ENCODE measurements around the gene OXSR1.

The OXSR1 gene

DNA sequence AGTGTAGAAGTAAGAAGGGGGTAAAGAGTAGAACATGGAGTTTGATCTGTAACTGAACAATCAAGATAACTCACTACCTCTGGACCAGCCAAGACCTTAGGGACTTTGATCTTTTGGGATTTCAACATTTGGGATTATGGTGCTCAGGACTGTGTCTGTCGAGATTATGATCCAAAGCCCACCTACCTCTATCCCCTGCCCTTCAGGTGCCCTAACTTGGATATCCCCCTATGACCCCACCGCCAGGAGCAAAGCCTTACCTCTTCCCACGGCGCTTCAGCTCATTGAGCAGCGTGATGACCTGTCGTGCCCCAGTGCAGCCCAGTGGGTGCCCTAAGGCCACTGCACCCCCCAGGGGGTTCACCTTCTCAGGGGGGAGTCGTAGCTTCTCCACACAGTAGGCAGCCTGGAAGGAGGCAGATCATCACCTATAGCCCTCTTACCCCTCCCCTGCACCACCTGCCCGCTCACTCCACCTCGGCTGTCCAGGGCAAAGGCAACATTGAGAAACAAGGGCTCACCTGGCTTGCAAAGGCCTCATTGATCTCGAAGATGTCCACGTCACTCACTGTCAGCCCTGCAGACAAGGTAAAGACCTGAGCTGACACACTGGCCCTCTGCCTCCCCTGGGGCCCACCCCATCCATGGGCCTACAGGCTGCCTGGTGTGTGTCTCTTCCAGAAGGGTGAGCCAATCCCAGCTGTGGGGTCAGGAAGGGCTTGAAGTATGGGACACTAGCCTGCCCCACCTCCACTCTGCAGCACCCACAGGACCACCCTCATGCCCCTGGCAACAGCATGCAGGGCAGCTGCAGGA, 39.8 kb upstream of the OXSR1 start:
- intact Hi-C loops (cut with DNase I; ENCODE audit: low total_unique reads), result loop anchor here (10.0 kb wide), 2 partner anchors 129 to 219 kb away; partner anchors contain the start of gene XYLB
- Histone ChIP-seq H3K4me3 (no peak overlapping the region), H3K36me3 (peaks cover 62 to 100% (median 95%) of the 10 kb centered on the region in 3 donors)

DNA sequence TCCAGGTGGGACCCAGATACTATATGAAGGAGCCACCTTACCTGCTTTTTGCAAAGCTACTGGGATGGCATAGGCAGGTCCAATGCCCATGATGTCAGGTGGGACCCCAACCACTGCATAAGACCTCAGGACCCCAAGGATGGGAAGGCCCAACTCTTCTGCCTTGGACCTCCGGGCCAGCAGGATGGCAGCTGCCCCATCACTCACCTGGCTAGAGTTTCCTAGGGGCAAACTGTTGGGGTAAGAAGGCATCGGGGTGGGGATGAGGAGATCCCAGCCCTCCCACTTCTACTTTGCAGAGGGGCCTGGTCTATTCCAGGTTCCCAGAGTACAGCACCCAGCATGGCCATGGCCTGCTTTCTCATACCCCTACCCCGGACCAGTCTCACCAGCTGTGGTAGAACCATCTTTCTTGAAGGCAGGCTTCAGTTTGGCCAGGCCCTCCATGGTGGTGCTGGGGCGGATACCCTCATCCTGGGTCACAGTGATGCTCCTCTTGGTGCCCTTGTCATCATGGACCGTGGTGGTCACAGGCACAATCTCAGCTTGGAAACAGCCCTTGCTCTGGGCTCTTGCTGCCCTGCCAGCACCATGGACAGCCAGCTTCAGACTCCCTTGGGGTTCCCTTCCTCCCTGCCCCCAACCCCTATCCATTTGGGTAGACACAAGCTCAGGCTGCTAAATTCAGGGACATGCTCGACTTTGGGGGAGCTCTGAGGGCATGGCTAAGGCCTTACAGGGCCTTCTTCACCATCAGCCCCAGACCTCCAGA, 39.0 kb upstream of the OXSR1 start:
- Histone ChIP-seq H3K36me3 (peaks cover 70 to 100% (median 98%) of the 10 kb centered on the region in 3 donors), H3K27me3 (no peaks in the 10 kb centered on the region), H3K27ac (no peak overlapping the region), H3K9me3 (no peaks in the 10 kb centered on the region), H3K4me1 (no peaks in the 10 kb centered on the region), H3K4me3 (no peak overlapping the region)
- intact Hi-C loops (cut with DNase I; ENCODE audit: low total_unique reads), result loop anchor here (10.0 kb wide), 2 partner anchors 128 to 218 kb away; partner anchors contain the start of gene XYLB
- DNase-seq, result no peak
- TF ChIP-seq, protein P1, sequence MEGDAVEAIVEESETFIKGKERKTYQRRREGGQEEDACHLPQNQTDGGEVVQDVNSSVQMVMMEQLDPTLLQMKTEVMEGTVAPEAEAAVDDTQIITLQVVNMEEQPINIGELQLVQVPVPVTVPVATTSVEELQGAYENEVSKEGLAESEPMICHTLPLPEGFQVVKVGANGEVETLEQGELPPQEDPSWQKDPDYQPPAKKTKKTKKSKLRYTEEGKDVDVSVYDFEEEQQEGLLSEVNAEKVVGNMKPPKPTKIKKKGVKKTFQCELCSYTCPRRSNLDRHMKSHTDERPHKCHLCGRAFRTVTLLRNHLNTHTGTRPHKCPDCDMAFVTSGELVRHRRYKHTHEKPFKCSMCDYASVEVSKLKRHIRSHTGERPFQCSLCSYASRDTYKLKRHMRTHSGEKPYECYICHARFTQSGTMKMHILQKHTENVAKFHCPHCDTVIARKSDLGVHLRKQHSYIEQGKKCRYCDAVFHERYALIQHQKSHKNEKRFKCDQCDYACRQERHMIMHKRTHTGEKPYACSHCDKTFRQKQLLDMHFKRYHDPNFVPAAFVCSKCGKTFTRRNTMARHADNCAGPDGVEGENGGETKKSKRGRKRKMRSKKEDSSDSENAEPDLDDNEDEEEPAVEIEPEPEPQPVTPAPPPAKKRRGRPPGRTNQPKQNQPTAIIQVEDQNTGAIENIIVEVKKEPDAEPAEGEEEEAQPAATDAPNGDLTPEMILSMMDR (IDR thresholded peaks at IDR 0.05), result no peak

More for the DNA sequence above, 39.8 kb upstream of the OXSR1 start:
- DNase-seq, result peak in 1 of 2 donors; percentile 53
- H3K27me3 ChIP-seq, result no peaks in the 10 kb centered on the region
- no peaks in the 10 kb centered on the region for H3K9me3 ChIP-seq
- no peaks in the 10 kb centered on the region for H3K4me1 ChIP-seq
- H3K27ac ChIP-seq, result no peak overlapping the region
- TF ChIP-seq, protein P1 (IDR thresholded peaks at IDR 0.05), result no peak

DNA sequence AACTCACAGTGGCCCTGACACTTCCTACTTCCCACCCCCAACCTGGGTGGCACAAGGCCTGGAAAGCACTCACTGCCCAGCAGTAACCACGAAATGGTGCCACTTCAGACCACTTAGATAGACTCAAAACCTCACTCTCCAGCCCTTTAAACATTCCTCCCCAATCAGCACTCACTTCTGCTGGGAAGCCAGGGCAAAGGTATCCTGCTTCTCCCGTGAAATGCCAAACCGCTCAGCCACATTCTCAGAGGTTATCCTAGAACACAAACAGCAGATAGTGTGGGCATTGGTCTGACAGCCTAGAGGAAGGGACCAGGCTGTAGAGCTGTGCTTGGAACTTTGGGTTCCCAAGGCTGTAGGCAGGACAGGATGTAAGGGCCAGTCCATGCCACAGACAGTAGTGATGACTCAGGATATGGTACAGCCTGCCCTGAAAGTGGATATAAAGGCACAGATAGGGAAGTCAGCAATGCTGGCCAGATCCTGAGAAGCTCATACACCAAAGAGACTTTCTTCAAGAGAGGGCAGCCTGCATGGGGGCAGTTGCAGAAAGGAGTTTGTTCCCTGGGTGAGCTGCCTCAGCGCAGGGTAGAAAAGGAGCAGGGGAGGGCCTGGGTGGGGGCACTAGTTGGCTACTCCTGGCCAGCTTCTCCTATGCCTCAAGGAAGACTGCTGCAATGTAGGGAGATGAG, 37.6 kb upstream of the OXSR1 start:
- no peak overlapping the region for H3K4me3 ChIP-seq
- peaks cover 69 to 100% (median 99%) of the 10 kb centered on the region in 3 donors for H3K36me3 ChIP-seq
- peaks cover 0 to 5% (median 2%) of the 10 kb centered on the region in 4 donors for H3K4me1 ChIP-seq
- TF ChIP-seq, protein P1 (IDR thresholded peaks at IDR 0.05), result no peak
- no peaks in the 10 kb centered on the region for H3K27me3 ChIP-seq
- no peaks in the 10 kb centered on the region for H3K9me3 ChIP-seq
- no peak overlapping the region for H3K27ac ChIP-seq
- peak in 1 of 2 donors; percentile 16 for DNase-seq
- intact Hi-C loops (cut with DNase I; ENCODE audit: low total_unique reads), result loop anchor here (10.0 kb wide), 2 partner anchors 127 to 217 kb away; partner anchors contain the start of gene XYLB

DNA sequence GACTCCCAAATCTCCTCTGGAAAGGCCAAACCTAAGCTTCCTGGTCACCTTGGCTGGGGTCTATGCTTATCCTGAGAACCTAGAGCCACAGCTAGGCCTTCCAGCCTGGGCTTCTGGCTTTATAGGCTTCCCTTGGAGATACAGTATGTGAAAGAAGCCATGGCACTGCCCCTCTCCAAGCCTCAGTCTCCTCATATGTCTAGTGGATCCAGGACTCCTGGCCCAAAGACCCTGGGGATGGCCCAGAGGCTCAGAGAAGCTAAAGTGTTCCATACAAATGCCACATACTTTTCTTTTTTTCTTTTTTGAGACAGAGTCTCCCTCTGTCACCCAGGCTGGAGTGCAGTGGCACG, 37.1 kb upstream of the OXSR1 start:
- H3K9me3 ChIP-seq, result no peaks in the 10 kb centered on the region
- H3K36me3 ChIP-seq, result peaks cover 71 to 100% (median 99%) of the 10 kb centered on the region in 3 donors
- TF ChIP-seq, protein P1 (IDR thresholded peaks at IDR 0.05), result no peak
- no peaks in the 10 kb centered on the region for H3K27me3 ChIP-seq
- no peak overlapping the region for H3K27ac ChIP-seq
- intact Hi-C loops (cut with DNase I; ENCODE audit: low total_unique reads), result loop anchor here (10.0 kb wide), 2 partner anchors 127 to 217 kb away; partner anchors contain the start of gene XYLB
- H3K4me3 ChIP-seq, result no peak overlapping the region
- peaks cover 0 to 10% (median 4%) of the 10 kb centered on the region in 4 donors for H3K4me1 ChIP-seq
- DNase-seq, result peak in 1 of 2 donors; percentile 44

DNA sequence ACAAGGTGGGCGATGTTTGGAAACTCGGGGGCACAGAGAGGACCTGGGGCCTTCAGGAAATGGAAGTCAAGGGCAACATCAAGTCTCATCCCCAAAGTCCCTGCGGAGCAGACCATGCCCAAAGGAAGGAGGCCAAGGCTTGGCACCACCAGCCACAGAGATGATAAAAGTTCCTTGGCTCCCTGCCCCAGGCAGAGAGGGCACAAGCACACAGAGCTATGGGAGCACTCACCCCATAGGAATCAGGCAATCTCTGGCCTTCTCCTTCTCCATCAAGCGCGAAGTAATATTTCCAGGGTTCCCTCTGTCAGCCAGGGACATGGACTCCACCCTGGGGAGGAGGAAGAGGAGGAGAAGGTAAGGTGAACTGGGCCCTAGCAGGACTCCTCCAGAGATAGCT, 36.3 kb upstream of the OXSR1 start:
- H3K27ac ChIP-seq, result no peak overlapping the region
- no peaks in the 10 kb centered on the region for H3K27me3 ChIP-seq
- H3K4me3 ChIP-seq, result no peak overlapping the region
- H3K4me1 ChIP-seq, result peaks cover 0 to 17% (median 4%) of the 10 kb centered on the region in 4 donors
- no peaks in the 10 kb centered on the region for H3K9me3 ChIP-seq
- peaks cover 79 to 100% (median 100%) of the 10 kb centered on the region in 3 donors for H3K36me3 ChIP-seq
- TF ChIP-seq, protein P1 (IDR thresholded peaks at IDR 0.05), result no peak
- DNase-seq, result peak; percentile 9 to 55
- intact Hi-C loops (cut with DNase I; ENCODE audit: low total_unique reads), result loop anchor here (10.0 kb wide), 2 partner anchors 126 to 216 kb away; partner anchors contain the start of gene XYLB

Measured in tibial artery (tissue), 4 donors.